SU-DHL-6 (cell line): ENCODE measurements around the gene BNC1.

Experiments
- EZH2phosphoT487 ChIP-seq: fragments of 200-600 bp; sonication (generic), shearing (Covaris generic); conservative IDR thresholded peaks from 2 replicates; pipeline ENCODE4 v1.6.1; 2018; ENCODE audit warnings: mild to moderate bottlenecking, antibody characterized with exemption, low read length, moderate library complexity, mixed read lengths
- TF ChIP-seq, protein P1 (sequence below): fragments of 200-600 bp; sonication (generic); IDR thresholded peaks from one replicate; pipeline ENCODE4 v1.5.1; 2017; ENCODE audit warnings: antibody characterized with exemption, mild to moderate bottlenecking, low read length, moderate library complexity; ENCODE audit not compliant: insufficient read depth, poor library complexity, severe bottlenecking

DNA sequence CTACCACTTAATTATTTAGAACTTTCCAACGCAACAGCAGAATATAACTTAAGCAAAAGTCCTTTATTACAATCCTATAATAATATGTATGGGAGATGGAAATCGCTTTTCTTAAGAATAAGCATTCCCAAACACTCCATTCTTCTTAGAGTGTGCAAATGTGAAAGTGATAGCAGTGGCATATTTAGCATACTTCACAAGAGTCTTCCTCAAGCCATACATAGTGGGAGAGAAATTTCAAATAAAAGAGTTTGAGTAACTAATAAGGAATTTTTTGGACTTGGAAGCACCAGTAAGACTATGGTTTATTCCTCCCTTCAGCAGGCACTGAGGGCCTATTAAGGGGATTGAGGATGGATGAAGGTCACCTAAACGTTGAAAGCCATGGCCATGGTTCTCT lies 22.1 kb upstream of the BNC1 start:
- no peak for TF ChIP-seq EZH2phosphoT487
- TF ChIP-seq, protein P1, sequence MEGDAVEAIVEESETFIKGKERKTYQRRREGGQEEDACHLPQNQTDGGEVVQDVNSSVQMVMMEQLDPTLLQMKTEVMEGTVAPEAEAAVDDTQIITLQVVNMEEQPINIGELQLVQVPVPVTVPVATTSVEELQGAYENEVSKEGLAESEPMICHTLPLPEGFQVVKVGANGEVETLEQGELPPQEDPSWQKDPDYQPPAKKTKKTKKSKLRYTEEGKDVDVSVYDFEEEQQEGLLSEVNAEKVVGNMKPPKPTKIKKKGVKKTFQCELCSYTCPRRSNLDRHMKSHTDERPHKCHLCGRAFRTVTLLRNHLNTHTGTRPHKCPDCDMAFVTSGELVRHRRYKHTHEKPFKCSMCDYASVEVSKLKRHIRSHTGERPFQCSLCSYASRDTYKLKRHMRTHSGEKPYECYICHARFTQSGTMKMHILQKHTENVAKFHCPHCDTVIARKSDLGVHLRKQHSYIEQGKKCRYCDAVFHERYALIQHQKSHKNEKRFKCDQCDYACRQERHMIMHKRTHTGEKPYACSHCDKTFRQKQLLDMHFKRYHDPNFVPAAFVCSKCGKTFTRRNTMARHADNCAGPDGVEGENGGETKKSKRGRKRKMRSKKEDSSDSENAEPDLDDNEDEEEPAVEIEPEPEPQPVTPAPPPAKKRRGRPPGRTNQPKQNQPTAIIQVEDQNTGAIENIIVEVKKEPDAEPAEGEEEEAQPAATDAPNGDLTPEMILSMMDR, result no peak
